A673 (cell line): ENCODE data around the gene ACVR1B. TPM values are rescaled to one million over a fixed set of nuclear protein-coding genes. Genes with fewer than 3 reads are reported as not detected.

Source experiments
- BruUV-seq: library from RNA; stranded (reverse); fragments of 400-500 nt; replicated peaks from 2 replicates; lab custom pipeline; 2021; lab: Mats Ljungman, UMichigan
- CTCF ChIA-PET: fragments of 300-600 bp; sonication (Branson Sonifier 250); formaldehyde crosslinking; loops from one replicate; lab custom pipeline; 2022; ENCODE audit warnings: antibody characterized with exemption; lab: Charles Lee
- POLR2A ChIA-PET: fragments of 300-600 bp; sonication (Branson Sonifier 250); formaldehyde crosslinking; loops from one replicate; lab custom pipeline; 2022; ENCODE audit warnings: antibody characterized with exemption; ENCODE audit not compliant: low non-redundant PET; lab: Charles Lee
- DNase-seq: peaks from one replicate; pipeline ENCODE4 v3.0.0-alpha.2; 2015; ENCODE audit warnings: low spot score
- H3K27ac ChIP-seq: fragments of 200-600 bp; sonication (generic); 2 replicates; pipeline ENCODE4 v1.5.1; 2016; ENCODE audit warnings: mixed run types, low read depth, mild to moderate bottlenecking, mixed read lengths, antibody characterized with exemption, low read length; ENCODE audit not compliant: poor library complexity, severe bottlenecking
- H3K27me3 ChIP-seq: fragments of 200-600 bp; sonication (generic); replicated peaks from 2 replicates; pipeline ENCODE4 v1.6.1; 2017; ENCODE audit warnings: mixed run types, low read depth, mild to moderate bottlenecking, mixed read lengths, antibody characterized with exemption, low read length; ENCODE audit not compliant: insufficient read depth, poor library complexity
- H3K36me3 ChIP-seq: fragments of 200-600 bp; sonication (generic); 2 replicates; pipeline ENCODE4 v1.6.1; 2016; ENCODE audit warnings: mixed run types, mild to moderate bottlenecking, mixed read lengths, antibody characterized with exemption, low read length; ENCODE audit not compliant: insufficient read depth, poor library complexity, severe bottlenecking
- H3K4me1 ChIP-seq: fragments of 200-600 bp; sonication (generic); 2 replicates; pipeline ENCODE4 v1.6.1; 2017; ENCODE audit warnings: mixed run types, mild to moderate bottlenecking, mixed read lengths, antibody characterized with exemption, low read length; ENCODE audit not compliant: insufficient read depth, poor library complexity, severe bottlenecking
- H3K4me3 ChIP-seq: fragments of 200-600 bp; sonication (generic); 2 replicates; pipeline ENCODE4 v1.5.1; 2016; ENCODE audit warnings: low read depth, mixed run types, mild to moderate bottlenecking, mixed read lengths, low read length; ENCODE audit not compliant: poor library complexity, severe bottlenecking
- H3K9me3 ChIP-seq: fragments of 200-600 bp; sonication (generic); 2 replicates; pipeline ENCODE4 v1.6.1; 2016; ENCODE audit warnings: mixed run types, low read depth, mild to moderate bottlenecking, mixed read lengths, antibody characterized with exemption, low read length; ENCODE audit not compliant: poor library complexity, severe bottlenecking
- CTCF ChIP-seq: fragments of 300-800, 200-600 bp; sonication (generic); conservative IDR thresholded peaks from 2 replicates; pipeline ENCODE4 v1.5.1; 2017; ENCODE audit warnings: low read depth, mild to moderate bottlenecking, antibody characterized with exemption, low read length, moderate library complexity, mixed read lengths
- EZH2 ChIP-seq: fragments of 200-600 bp; sonication (generic); IDR thresholded peaks from 2 replicates; pipeline ENCODE4 v1.6.1; 2017; ENCODE audit warnings: borderline replicate concordance, low read depth, mild to moderate bottlenecking, mixed read lengths, antibody characterized with exemption, low read length; ENCODE audit not compliant: poor library complexity, severe bottlenecking
- intact Hi-C: fragments of 100-400 bp; cut with micrococcal nuclease; formaldehyde crosslinking; loops from one replicate; pipeline ENCODE4 v1.10.0; 2022; ENCODE audit not compliant: unreplicated experiment
- total RNA-seq: library from RNA; stranded (reverse); gene quantifications from 2 replicates; pipeline ENCODE4 v1.2.3, GENCODE V29; 2021

The ACVR1B gene
- total RNA-seq, 1 experiment from 2014 or later = 27.4 TPM

- Histone ChIP-seq H3K27ac (no peak overlapping the region), H3K4me1 (peaks cover 3% of the 10 kb centered on the region), H3K36me3 (no peaks in the 10 kb centered on the region), H3K9me3 (no peaks in the 10 kb centered on the region), H3K4me3 (no peak overlapping the region), H3K27me3 (no peaks in the 10 kb centered on the region)
- no peak for DNase-seq
- ChIA-PET POLR2A (no interaction called here), CTCF (no interaction called here)
- no peak for TF ChIP-seq CTCF
- no peak for TF ChIP-seq EZH2
- no TSS peak for BruUV-seq
- intact Hi-C loops = no loop called here
These were observed 92.1 kb downstream of the ACVR1B start for GRCh38 chr12:52043386-52044212.

- H3K4me3 ChIP-seq = no peak overlapping the region
- no peaks in the 10 kb centered on the region for H3K36me3 ChIP-seq
- no peaks in the 10 kb centered on the region for H3K4me1 ChIP-seq
- no peaks in the 10 kb centered on the region for H3K9me3 ChIP-seq
- ChIA-PET POLR2A (no interaction called here), CTCF (no interaction called here)
- no peak for DNase-seq
- no peak for TF ChIP-seq CTCF
- TF ChIP-seq EZH2 = no peak
- intact Hi-C loops = no loop called here
- no TSS peak for BruUV-seq
- H3K27ac ChIP-seq = no peak overlapping the region
- no peaks in the 10 kb centered on the region for H3K27me3 ChIP-seq
These were observed 92.9 kb downstream of the ACVR1B start for GRCh38 chr12:52044292-52044983.

GRCh38 chr12:52045794-52046199 is 94.3 kb downstream of the ACVR1B start:
- no peak overlapping the region for H3K4me3 ChIP-seq
- no peaks in the 10 kb centered on the region for H3K27me3 ChIP-seq
- no TSS peak for BruUV-seq
- peaks cover 10% of the 10 kb centered on the region for H3K4me1 ChIP-seq
- CTCF ChIA-PET = no interaction called here
- no peaks in the 10 kb centered on the region for H3K9me3 ChIP-seq
- H3K27ac ChIP-seq = no peak overlapping the region
- TF ChIP-seq CTCF (no peak), EZH2 (no peak)
- H3K36me3 ChIP-seq = no peaks in the 10 kb centered on the region
- no peak for DNase-seq
- intact Hi-C loops = no loop called here
- POLR2A ChIA-PET = no interaction called here

Other genes starting within 250 kb of the ACVR1B start
- 0.21 and 0.33 TPM in 2 replicates for gene FIGNL2, start 103.0 kb upstream of the ACVR1B start, total RNA-seq
- not detected in 2 replicates for gene ANKRD33, start 63.6 kb upstream of the ACVR1B start, total RNA-seq
- gene ACVRL1, start 44.2 kb upstream of the ACVR1B start, total RNA-seq = 0.17 and 0.28 TPM in 2 replicates
- gene TAMALIN, start 55.2 kb downstream of the ACVR1B start, total RNA-seq = 4.8 and 5.4 TPM in 2 replicates
- 12.5 and 19.8 TPM in 2 replicates for gene NR4A1, start 99.7 kb downstream of the ACVR1B start, total RNA-seq
- gene ATG101, start 118.3 kb downstream of the ACVR1B start, total RNA-seq = 52.0 and 54.3 TPM in 2 replicates
- gene SMIM41, start 128.0 kb downstream of the ACVR1B start, total RNA-seq = 0.24 and 0.28 TPM in 2 replicates
- gene KRT80, start 240.3 kb downstream of the ACVR1B start, total RNA-seq = 0.33 and 1.0 TPM in 2 replicates